DMS114 treated with DMSO at 0.1 percent for 48 hours (cell line): Measurements from ENCODE around the gene TMEM40.
"Not testable (repeated sequence)": the region's sequence is repeated elsewhere in the genome, so short reads cannot be mapped to it uniquely, and the experiment has no call there.

Experiments used
- DNase-seq: peaks from one replicate; lab custom pipeline; 2025; ENCODE audit not compliant: unreplicated experiment; lab: John Stamatoyannopoulos, UW

Gene TMEM40

GRCh38 chr3:12759097-12759679, at the start of gene TMEM40:
TSS of gene TMEM40 (minus strand) at chr3:12759259. CDS start at chr3:12749832, 9,427 bp downstream.
- no peak for DNase-seq

GRCh38 chr3:12808587-12808986, 49.5 kb upstream of the TMEM40 start:
- no peak for DNase-seq

GRCh38 chr3:12807601-12808359, 48.7 kb upstream of the TMEM40 start:
- DNase-seq = no peak

GRCh38 chr3:12807066-12807465, 48.0 kb upstream of the TMEM40 start:
- no peak for DNase-seq

- DNase-seq = no peak
Observed at GRCh38 chr3:12803371-12803770, 44.3 kb upstream of the TMEM40 start.

GRCh38 chr3:12799525-12800440, 40.7 kb upstream of the TMEM40 start:
- DNase-seq = peak; percentile 13

- no peak for DNase-seq
Observed at GRCh38 chr3:12798559-12799179, 39.6 kb upstream of the TMEM40 start.

- no peak for DNase-seq
Observed at GRCh38 chr3:12797892-12798558, 39.0 kb upstream of the TMEM40 start.

- no peak for DNase-seq
Observed at GRCh38 chr3:12797124-12797891, 38.2 kb upstream of the TMEM40 start.

GRCh38 chr3:12796171-12797123, 37.4 kb upstream of the TMEM40 start, which contains the start of gene CAND2:
TSS of gene CAND2 (plus strand) at chr3:12796680. CDS start at chr3:12796721, 41 bp downstream.
- DNase-seq = peak; percentile 9

GRCh38 chr3:12793701-12794100, 34.6 kb upstream of the TMEM40 start:
- DNase-seq = no peak

GRCh38 chr3:12791430-12791829, 32.4 kb upstream of the TMEM40 start:
- DNase-seq = no peak

- DNase-seq = not testable (repeated sequence)
Observed at GRCh38 chr3:12787967-12788690, 29.1 kb upstream of the TMEM40 start.

- not testable (repeated sequence) for DNase-seq
Observed at GRCh38 chr3:12787346-12787745, 28.3 kb upstream of the TMEM40 start.

GRCh38 chr3:12785096-12785495, 26.0 kb upstream of the TMEM40 start:
- no peak for DNase-seq

GRCh38 chr3:12782172-12782815, 23.2 kb upstream of the TMEM40 start:
- no peak for DNase-seq

- no peak for DNase-seq
Observed at GRCh38 chr3:12780751-12781150, 21.7 kb upstream of the TMEM40 start.
